Measurements from ENCODE around the gene SNX25.
"Not testable (repeated sequence)": the region's sequence is repeated elsewhere in the genome, so short reads cannot be mapped to it uniquely, and the experiment has no call there.

SNX25 gene

DNA sequence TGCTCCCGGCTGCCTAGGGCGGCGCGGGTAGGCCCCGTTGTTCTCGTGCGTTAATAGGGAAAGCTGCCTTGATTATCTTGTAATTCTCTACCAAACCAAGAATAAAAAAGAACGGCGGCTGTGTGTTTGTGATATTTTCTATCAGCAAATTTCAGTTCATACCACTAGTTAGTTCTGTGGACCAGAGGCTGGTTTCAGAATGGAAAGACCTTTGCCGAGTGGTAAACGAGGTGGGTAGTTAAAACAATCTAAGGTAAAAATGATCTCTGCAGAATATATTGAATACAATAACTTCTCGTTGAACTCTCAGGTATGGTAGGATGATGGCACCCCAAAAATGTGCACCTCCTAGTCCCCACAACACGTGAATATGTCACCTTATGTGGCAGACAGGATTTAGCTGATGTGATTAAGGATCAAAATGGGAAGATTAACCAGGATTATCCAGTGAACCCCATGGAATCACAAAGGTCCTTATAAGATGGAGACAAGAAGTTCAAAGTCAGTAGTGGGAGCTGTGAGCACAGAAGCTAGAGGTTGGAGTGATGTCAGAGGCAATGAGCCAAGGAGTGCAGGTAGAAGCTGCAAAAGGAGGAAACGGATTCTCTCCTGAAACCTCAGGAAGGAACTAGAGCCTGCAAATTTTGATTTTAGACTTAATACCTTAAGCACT lies 5.0 kb upstream of the SNX25 start:
- H3K4me3 ChIP-seq (ENCODE audit: low read depth, low read length), result peak overlapping the region; percentile 56

DNA sequence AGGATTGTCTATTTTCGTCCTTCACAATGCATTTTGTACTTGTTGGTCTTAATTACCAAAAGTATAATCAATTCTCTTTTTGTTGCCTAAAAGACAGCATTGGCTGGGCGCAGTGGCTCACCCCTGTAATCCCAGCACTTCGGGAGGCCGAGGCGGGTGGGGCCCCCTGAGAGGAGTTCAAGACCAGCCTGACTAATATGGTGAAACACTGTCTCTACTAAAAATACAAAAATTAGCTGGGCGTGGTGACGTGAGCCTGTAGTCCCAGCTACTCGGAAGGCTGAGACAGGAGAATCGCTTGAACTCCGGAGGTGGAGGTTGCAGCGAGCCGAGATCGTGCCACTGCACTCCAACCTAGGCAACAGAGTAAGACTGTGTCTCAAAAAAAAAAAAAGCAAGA lies 4.3 kb upstream of the SNX25 start:
- H3K4me3 ChIP-seq (ENCODE audit: low read depth, low read length), result not testable (repeated sequence)

DNA sequence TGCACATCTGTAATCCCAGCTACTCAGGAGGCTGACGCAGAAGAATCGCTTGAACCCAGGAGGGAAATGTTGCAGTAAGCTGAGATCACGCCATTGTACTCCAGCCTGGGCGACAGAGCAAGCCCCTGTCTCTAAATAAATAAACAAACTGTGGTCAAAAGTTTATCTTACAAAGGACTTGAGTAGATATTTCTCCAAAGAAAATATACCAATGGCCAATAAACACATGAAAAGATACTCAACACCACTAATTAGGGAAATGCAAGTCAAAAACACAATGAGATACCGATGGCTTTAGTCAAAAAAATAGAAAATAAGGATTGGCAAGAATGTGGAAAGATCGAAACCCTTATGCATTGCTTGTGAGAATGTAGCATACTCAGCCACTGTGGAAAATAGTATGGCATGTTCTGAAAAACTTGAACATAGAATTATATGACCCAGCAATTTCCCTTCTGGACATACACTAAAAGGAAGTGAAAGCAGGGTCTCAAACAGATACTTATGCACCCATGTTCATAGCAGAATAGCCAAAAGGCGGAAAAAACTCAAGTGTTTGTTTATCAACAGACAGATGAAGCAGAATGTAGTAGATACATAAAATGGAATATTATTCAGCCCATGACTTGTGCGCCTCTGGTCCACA lies 3.6 kb upstream of the SNX25 start:
- no peak overlapping the region for H3K4me3 ChIP-seq (ENCODE audit: low read depth, low read length)

DNA sequence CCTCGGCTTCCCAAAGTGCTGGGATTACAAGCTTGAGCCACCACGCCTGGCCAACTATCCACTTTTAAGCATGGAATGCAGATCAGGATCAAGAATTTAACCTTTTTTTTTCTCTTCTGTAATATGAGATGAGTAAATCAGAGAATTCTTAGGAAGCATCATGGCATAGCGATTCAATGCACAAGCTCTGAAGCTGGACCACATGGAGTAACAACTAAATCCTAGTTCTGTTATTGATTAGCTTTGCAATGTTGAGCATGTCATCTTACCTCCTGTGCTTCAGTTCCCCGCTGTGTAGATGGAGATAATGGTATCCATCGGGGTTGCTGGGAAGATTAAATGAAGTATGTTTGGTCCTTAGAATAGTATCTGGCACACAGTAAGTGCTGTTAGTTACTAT lies 1.9 kb upstream of the SNX25 start:
- no peak overlapping the region for H3K4me3 ChIP-seq (ENCODE audit: low read depth, low read length)

DNA sequence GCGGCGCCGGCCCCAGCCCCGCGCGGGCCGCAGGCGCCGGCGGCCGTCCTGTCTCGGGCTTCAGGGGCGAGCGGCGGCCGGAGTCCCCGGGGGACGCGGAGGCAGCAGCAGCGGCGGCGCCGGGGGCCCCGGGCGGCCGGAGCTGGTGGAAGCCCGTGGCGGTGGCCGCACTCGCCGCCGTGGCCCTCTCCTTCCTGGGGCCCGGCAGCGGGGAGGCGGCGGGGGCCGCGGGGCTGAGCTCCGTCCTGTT lies 379 bp downstream of the SNX25 start:
- H3K4me3 ChIP-seq (ENCODE audit: low read depth, low read length), result peak overlapping the region; percentile 91

DNA sequence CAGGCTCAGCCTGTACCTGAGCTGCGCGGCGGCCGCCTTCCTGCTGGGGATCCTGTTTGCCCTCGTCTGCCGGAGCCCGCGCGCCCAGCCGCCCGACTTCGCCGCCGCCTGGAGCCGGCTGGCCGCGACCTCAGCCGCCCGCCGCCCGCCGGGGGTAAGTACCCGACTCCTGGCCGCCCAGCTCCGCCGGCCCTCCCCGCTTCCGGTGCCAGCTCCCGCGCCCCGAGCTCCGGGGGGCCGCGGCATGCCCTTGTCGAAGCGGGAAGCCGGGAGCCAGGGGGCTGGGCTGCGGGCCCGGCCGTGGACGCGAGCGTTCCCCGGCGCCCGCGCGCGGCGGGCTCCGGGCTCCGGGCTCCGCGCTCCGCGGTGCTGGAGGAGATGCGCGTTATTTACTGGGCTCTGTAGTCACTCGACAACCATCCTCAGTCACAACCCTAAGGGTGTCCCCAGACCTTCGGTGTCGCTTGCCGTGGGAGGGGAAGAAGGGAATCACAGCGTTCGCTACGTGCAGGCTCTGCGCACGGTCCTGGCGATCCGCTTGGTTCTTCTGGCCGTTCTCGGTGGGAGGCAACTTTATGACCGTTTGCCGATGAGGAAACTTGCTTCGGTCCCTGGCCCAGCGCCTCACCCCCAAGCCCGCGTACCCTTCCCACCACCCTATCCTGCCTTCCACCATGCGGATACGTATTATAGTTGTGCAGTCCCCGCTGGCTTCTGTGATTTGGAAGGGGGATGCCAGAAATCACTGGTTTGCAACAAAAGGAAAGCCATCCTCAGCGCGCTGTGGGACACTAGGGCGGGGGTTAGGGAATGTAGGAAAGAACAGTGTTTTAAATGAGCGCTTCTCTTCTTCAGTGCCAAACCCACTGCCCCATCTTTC lies 944 bp downstream of the SNX25 start:
- H3K4me3 ChIP-seq (ENCODE audit: low read depth, low read length), result peak overlapping the region; percentile 91

DNA sequence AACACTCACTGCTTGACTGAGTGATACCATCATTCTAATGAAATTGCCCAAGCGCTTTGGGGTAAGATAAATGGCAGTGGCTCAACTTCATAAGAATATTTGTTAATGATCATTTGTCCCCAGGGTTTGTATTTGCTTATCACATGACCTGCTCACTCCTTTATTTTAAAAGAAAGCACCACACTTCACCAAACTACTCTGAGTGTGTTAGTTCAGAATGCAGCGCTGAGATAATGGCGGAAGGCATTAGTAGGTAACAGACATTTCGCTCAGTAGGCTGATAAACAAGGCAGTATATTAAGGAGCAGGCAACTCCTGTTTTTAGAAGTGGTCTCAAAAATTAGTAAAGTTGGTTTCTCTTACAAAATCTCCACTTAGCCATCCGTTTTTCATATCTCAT lies 1.6 kb downstream of the SNX25 start:
- peak overlapping the region; percentile 91 for H3K4me3 ChIP-seq (ENCODE audit: low read depth, low read length)

DNA sequence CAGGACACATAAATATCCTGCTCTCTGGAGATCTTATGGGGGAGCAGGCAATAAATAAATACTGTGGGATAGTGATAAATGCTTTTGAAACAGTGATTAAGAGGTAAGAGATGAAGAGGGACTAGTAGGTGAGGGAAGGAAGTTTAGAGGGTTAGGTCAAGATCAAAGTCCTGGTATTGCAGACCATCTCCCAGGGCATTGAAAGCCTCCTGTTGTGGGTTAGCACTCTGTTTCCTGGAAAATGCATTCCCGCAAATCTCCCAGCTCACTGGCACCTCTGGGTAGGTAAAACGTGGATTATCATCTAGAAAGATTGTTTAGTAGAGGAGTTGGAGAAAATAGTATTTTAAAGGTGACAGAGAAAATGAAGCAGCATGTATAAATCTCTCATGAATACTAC lies 2.2 kb downstream of the SNX25 start:
- H3K4me3 ChIP-seq (ENCODE audit: low read depth, low read length), result peak overlapping the region; percentile 91

DNA sequence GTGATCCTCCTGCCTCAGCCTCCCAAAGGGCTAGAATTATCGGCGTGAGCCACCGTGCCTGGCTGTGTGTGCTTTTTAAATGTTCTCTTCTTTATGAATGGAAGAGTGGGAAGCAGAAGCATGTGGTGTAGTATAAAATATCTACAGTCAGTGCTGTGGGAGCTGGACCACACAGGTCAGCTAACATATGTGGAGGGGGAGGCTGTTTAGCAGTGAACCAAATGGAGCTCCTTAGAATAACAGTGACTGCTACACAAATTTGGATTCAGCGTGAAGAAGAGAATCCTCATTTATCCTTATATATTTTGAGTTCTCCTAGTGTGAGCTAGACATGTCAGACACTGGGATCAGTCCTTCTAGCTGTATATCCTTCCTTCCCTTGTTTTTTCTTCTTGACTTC lies 3.2 kb downstream of the SNX25 start:
- no peak overlapping the region for H3K4me3 ChIP-seq (ENCODE audit: low read depth, low read length)

DNA sequence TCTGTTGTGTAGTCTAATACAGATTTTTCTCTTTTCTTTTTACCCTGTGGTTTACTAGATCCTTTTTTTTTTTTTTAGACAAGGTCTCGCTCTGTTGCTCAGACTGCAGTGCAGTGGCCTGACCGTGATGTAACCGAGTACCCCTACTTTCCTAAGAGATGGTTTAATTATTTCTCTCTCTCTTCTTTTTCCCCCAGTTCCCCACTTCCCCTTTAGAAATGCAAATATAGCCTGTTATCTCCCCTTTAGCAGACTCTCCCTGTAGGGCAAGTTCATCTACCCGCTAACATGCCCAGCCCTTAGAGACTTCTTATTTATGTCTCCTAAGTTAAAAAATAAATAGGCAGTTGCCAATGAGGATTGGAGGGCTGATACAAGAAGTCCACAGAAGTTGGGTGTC lies 4.5 kb downstream of the SNX25 start:
- H3K4me3 ChIP-seq (ENCODE audit: low read depth, low read length), result no peak overlapping the region

DNA sequence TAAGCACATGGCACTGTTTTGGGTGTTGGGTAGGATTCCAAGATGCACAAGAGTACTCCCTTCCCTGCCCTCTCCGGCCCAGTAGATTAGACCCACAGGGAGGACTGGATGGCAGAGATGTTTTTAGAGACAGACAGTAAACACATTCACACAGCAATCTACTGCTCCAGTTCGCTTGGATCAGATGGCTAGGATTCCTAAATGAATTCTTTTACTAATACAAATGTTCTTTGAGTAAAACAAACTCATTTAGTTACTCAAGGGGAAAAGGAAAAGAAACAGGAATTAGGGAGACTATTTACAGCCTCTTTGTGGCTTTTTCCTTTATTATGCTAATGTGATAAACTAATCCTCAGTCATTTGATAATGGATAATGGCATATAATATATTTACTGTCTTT lies 5.9 kb downstream of the SNX25 start:
- H3K4me3 ChIP-seq (ENCODE audit: low read depth, low read length), result no peak overlapping the region

DNA sequence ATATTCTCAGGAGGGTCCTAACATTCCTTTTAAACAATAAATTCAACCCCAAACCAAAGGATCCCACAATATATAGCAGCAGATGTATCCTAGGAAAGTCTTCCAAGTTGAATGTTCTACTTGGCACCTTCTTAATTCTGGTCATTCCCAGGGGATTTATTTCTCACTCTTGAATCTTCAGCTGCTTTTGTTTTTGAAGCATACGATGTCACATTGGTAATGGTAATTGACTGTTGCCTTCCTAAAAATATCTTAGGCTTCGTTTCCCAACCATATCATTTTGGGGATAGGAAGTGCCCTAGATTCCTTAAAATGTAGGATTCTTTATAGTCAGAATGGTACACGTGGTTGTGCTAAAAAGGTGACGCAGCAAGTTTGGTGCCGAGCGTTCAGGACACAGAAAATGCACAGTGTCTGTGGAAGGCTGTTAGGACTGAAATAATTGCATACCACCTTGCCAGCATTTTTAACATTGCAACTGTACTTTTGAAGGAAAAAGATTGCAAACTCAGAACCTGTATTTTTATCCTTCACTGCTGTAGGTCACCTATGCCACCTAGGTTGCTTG lies 8.1 kb downstream of the SNX25 start:
- H3K4me3 ChIP-seq (ENCODE audit: low read depth, low read length), result no peak overlapping the region

DNA sequence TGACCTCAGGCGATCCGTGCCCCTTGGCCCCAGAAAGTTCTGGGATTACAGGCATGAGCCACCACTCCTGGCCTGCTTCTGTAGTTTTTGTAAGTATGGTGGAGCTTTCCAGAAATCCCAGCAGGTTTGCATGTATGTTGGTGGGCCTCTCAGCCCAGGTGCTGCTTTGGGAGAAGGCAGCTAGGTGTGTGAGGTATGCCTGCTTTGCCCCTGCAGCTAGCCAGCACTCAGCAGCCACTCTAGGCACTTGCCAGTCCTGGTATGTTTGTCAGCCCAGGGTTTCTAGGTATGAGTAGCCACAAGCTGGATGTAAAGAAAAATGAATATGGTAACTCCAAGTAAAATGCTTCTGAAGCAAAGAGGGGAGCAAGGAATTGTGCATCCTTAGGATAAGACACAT lies 8.9 kb downstream of the SNX25 start:
- H3K4me3 ChIP-seq (ENCODE audit: low read depth, low read length), result no peak overlapping the region

DNA sequence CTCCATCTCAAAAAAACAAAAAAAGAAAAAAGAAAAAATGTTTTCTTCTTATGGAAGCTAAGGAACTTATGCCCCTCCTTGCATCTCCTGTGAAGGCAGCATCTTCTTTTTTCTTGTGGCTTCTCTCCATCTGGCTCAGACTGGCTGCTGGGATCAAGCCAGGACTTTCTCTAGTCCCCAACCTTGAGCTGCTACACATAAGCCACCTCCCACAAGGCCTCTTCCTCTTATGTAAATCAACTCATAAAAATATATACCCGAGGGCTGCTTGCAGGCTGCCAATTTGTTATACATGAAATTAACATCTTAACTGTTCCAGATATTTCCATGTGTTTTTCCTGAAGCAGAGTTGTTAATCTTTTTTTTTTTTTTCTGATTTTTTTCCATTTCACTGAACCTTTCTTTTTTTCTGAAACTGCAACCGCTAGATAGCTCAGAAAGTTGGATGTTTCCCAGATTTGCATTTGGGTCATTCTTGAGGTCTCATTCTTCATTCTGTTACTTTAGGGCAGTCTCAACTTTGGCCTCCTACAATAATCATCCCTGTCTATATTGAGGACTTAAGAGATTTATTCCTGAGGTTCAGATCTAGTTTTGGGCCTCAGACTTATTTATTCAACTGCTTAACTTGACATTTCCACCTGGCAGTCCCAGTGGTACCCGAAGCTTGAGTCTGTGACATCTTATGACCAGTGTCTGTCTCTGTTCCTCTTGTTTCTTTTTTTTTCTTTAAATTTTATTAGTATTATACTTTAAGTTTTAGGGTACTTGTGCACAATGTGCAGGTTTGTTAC lies 10.3 kb downstream of the SNX25 start:
- H3K4me3 ChIP-seq (ENCODE audit: low read depth, low read length), result no peak overlapping the region

DNA sequence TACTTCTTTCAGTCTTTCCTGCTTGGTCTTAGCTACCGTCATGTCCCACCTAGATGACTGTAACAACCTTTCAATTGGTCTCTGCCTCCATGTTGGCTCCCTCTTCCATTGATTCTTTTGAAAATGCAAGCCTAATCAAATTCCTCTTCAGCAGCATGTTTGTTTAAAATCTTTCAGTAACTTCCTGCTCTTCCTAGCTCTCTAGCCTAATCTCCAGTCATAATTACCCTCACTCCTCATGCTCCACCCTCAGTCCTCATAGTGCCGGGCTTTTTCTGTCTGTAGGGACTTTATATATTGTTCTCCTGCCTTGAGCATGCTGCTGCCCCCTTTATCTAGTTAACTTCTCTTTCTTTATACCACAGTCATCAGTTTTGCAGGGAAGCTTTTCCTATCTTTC lies 12.1 kb downstream of the SNX25 start:
- H3K4me3 ChIP-seq (ENCODE audit: low read depth, low read length), result no peak overlapping the region

DNA sequence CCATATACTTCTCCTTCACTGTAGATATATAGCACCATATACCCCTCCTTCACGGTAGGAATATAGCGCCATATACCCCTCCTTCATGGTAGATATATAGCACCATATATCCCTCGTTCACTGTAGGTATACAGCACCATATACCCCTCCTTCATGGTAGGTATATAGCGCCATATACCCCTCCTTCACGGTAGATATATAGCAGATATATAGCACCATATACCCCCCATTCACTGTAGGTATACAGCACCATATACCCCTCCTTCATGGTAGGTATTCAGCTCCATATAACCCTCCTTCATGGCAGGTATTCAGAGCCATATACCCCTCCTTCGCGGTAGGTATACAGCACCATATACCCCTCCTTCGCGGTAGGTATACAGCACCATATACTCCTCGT lies 12.5 kb downstream of the SNX25 start:
- no peak overlapping the region for H3K4me3 ChIP-seq (ENCODE audit: low read depth, low read length)

DNA sequence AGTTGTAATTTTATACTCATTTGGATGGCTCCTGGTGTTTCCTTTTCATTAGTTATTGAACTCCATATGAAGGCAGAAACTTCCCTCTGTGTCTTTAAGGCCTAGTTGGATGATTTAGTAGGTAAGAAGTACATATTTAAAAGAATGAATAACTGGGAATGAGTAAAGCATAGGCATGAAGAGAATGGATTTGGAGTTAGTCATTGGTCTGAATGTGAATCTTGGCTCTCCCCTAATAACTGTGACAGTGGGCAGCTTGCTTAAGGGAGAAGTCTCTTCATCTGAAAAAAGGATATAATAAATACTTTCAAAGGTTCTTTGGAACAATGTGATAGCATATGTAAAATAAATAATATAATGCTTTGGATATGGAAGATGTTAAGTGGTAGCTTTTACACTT lies 13.2 kb downstream of the SNX25 start:
- H3K4me3 ChIP-seq (ENCODE audit: low read depth, low read length), result no peak overlapping the region

DNA sequence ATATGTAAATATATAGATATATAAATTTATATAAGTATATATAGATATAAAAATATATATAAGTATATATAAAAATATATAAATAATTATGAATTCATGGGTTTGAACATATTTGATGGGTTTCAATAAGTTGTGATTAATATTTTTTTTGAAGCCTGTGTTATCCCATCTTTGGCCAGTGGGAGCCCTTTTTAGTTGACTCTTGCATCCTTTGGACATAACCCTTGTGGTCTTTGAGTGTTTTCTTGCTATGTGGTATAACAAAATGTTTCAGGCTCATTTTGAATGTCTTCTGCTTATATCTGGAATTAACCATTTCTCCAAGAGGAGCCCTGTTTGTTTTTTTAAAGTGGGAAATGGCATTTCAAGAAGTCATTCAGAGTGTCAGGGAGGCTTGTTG lies 15.2 kb downstream of the SNX25 start:
- H3K4me3 ChIP-seq (ENCODE audit: low read depth, low read length), result no peak overlapping the region

DNA sequence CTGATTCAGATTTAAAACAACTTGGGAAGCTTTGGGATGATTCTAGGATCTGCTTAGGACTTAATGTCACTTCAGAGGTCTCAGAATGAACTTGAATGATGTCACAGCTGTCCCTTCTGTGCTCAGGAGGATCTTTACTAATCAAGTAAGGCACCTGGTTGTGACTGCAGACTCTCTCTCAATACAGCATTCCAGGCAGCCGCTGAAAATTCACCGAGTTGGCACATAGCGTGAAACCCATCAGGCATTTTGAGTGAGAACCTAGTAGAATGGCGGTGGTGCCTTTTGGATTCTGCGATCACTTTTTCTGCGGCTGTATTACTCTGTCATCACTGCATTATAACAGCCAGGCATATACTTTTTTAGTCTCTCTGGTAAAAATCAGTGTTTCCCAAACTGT lies 16.5 kb downstream of the SNX25 start:
- H3K4me3 ChIP-seq (ENCODE audit: low read depth, low read length), result no peak overlapping the region

DNA sequence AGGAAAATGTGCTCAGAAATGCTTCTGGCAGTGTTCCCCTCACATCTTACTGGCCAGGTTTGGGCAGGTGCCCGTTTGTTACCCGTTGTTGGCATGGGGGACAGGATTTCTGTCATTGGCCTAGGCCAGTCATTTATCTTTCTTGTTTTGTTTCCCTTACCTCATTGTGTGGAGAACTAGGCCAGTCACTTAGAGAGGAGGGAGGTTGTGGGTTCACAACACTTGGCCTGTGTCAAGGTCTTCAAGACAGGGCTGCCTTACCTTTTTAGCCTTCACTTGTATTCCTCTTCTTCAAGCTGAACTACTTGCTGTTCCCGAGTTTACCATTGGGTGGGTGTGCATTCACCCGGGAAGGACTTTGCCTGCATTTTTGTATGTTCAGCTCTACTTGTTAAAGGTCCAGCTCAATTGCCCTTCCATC lies 17.7 kb downstream of the SNX25 start:
- H3K4me3 ChIP-seq (ENCODE audit: low read depth, low read length), result no peak overlapping the region

DNA sequence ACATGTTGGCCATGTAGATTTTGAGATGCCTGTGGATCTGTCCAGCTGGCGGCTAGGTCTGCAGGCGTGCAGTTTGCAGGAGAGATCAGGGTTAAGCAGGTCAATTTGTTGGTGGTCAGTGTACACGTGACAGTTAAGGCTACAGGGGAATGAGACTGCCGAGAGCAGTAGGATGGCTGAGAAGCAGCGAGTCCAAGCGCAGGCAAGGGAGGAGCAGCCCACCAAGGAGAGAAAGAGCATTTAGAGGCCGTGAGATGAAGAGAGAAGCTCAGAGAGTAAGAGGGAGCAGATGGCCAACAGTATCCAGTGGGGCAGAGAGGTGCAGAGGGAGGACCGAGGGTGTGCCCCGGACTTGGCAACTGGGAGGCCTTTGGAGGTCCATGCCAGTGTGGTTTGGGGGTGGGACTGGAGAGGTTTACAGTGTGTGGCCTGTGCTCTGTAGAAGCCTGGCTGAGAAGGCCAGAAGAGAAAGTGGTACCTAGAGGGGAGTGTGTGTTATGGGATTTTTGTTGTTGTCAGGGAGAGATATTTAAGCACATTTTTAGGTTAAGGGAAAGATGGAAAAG lies 18.4 kb downstream of the SNX25 start:
- H3K4me3 ChIP-seq (ENCODE audit: low read depth, low read length), result no peak overlapping the region
